HepG2 (cell line): ENCODE results near the gene CIAO3. TPM values are rescaled to one million over a fixed set of nuclear protein-coding genes. Genes with fewer than 3 reads are reported as not detected.
A peak's percentile ranks its signal among the peaks of the same experiment; 100 is the strongest.

Experiments
- ADNP ChIP-seq: sonication (generic); formaldehyde crosslinking; IDR thresholded peaks from 2 replicates; pipeline ENCODE4 v1.4.0; 2020; ENCODE audit warnings: missing genetic modification reagents
- CREM ChIP-seq, 2 experiments: sonication (generic) in 1 of 2; formaldehyde crosslinking in 1 of 2; IDR thresholded peaks; 2 replicates each; pipeline versions ENCODE4 v1.4.0 to v1.6.1; 2016 to 2020; ENCODE audit warnings: antibody characterized with exemption in 1 of 2, mild to moderate bottlenecking in 1 of 2, missing genetic modification reagents in 1 of 2
- DR1 ChIP-seq: sonication (generic); formaldehyde crosslinking; IDR thresholded peaks from 2 replicates; pipeline ENCODE4 v1.8.0; 2021; ENCODE audit warnings: mild to moderate bottlenecking, missing genetic modification reagents, inconsistent platforms
- IKZF4 ChIP-seq: sonication (generic); formaldehyde crosslinking; IDR thresholded peaks from 2 replicates; pipeline ENCODE4 v1.5.1; 2020; ENCODE audit warnings: borderline replicate concordance, mild to moderate bottlenecking, low read depth, missing genetic modification reagents; ENCODE audit errors: not compliant biosample characterization
- JUND ChIP-seq: sonication (generic); formaldehyde crosslinking; IDR thresholded peaks from 2 replicates; pipeline ENCODE4 v1.8.0; 2022; ENCODE audit warnings: mild to moderate bottlenecking, missing genetic modification reagents
- MAF1 ChIP-seq: sonication (generic); formaldehyde crosslinking; IDR thresholded peaks from 2 replicates; pipeline ENCODE4 v1.5.0; 2020; ENCODE audit warnings: missing genetic modification reagents, borderline replicate concordance
- NAIF1 ChIP-seq: sonication (generic); formaldehyde crosslinking; IDR thresholded peaks from 2 replicates; pipeline ENCODE4 v1.5.0; 2020; ENCODE audit warnings: mild to moderate bottlenecking, missing genetic modification reagents, borderline replicate concordance
- PAXIP1 ChIP-seq: sonication (generic); formaldehyde crosslinking; conservative IDR thresholded peaks from 2 replicates; pipeline ENCODE4 v1.4.0; 2020; ENCODE audit warnings: mild to moderate bottlenecking, missing genetic modification reagents, moderate library complexity
- RARA ChIP-seq: IDR thresholded peaks from 2 replicates; pipeline ENCODE4 v1.6.1; 2016; ENCODE audit warnings: missing genetic modification reagents, missing compliant biosample characterization
- RFX3 ChIP-seq: IDR thresholded peaks from 2 replicates; pipeline ENCODE4 v1.6.1; 2016; ENCODE audit warnings: missing biosample characterization, missing genetic modification reagents
- ZNF350 ChIP-seq: sonication (generic); formaldehyde crosslinking; IDR thresholded peaks from 2 replicates; pipeline ENCODE4 v1.4.0; 2020; ENCODE audit warnings: mild to moderate bottlenecking, low read depth, missing genetic modification reagents, borderline replicate concordance
- polyA plus RNA-seq, 8 experiments: library from polyadenylated mRNA; depleted of rRNA in 3 of 8; stranded (reverse) in 7 of 8; unstranded in 1 of 8; fragments of >200 nt; fragmentation: Illumina TruSeq in 4 of 8; extraction: Trizol in 4 of 8; gene quantifications; 2 replicates each; pipeline versions ENCODE4 v1.2.1 to v1.2.3, GENCODE V29; 2011 to 2016; ENCODE audit warnings: low read depth in 4 of 8, missing spikeins in 1 of 8, mixed read lengths in 1 of 8; ENCODE audit not compliant: insufficient read depth in 1 of 8
- total RNA-seq, 5 experiments: library from RNA; depleted of rRNA; stranded (reverse); fragments of >200 nt; fragmentation: Illumina TruSeq; extraction: Trizol; gene quantifications; 2 replicates each; pipeline ENCODE4 v1.2.3, GENCODE V29; 2016; ENCODE audit warnings: low read depth in 1 of 5
- TF ChIP-seq, protein P1 (sequence below): IDR thresholded peaks from 2 replicates; pipeline ENCODE4 v1.6.1; 2016
- TF ChIP-seq, protein P2 (sequence below): IDR thresholded peaks from 2 replicates; pipeline ENCODE4 v1.4.0; 2020; ENCODE audit warnings: mild to moderate bottlenecking, missing genetic modification reagents

Gene CIAO3
- total and polyA plus RNA-seq, 2 of the 13 experiments (the other 11 are each of a cell fraction or from before 2014, with no cell fraction given), result 21.7 to 25.0 TPM

DNA sequence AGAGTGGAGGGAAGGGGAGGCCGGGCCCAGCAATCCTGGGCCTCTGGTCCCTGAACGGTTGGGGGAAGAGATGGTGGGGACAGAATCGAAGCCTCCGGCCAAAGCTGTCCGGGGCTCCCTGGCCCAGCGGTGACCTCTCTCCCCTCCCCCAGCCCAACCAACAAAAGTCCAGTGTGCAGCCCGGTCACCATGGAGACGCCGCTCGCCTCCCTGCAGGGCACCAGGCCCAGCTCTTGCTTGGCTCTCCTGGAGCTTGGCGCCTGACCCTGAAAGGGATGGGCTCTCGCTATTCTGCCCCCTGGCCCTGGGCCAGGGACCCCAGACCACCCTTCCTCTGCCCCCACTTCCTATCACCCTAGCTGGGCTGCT, 24.6 kb downstream of the CIAO3 start (continued):
- TF ChIP-seq IKZF4 (CRISPR knock-in tag), result peak; percentile 46
- TF ChIP-seq RARA (CRISPR knock-in tag), result peak; percentile 92
- peak; percentile 48 for TF ChIP-seq PAXIP1
- TF ChIP-seq MAF1 (CRISPR knock-in tag), result no peak
- no peak for TF ChIP-seq CREM (IDR thresholded peaks at IDR 0.05)
- no peak for TF ChIP-seq CREM (CRISPR knock-in tag; IDR thresholded peaks at IDR 0.05)
- TF ChIP-seq ADNP, result no peak
- TF ChIP-seq, protein P1, sequence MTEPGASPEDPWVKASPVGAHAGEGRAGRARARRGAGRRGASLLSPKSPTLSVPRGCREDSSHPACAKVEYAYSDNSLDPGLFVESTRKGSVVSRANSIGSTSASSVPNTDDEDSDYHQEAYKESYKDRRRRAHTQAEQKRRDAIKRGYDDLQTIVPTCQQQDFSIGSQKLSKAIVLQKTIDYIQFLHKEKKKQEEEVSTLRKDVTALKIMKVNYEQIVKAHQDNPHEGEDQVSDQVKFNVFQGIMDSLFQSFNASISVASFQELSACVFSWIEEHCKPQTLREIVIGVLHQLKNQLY (CRISPR knock-in tag), result no peak
- peak; percentile 32; the same call in 1 of the 2 replicates for TF ChIP-seq ZNF350
- TF ChIP-seq NAIF1 (CRISPR knock-in tag), result no peak
- TF ChIP-seq, protein P2, sequence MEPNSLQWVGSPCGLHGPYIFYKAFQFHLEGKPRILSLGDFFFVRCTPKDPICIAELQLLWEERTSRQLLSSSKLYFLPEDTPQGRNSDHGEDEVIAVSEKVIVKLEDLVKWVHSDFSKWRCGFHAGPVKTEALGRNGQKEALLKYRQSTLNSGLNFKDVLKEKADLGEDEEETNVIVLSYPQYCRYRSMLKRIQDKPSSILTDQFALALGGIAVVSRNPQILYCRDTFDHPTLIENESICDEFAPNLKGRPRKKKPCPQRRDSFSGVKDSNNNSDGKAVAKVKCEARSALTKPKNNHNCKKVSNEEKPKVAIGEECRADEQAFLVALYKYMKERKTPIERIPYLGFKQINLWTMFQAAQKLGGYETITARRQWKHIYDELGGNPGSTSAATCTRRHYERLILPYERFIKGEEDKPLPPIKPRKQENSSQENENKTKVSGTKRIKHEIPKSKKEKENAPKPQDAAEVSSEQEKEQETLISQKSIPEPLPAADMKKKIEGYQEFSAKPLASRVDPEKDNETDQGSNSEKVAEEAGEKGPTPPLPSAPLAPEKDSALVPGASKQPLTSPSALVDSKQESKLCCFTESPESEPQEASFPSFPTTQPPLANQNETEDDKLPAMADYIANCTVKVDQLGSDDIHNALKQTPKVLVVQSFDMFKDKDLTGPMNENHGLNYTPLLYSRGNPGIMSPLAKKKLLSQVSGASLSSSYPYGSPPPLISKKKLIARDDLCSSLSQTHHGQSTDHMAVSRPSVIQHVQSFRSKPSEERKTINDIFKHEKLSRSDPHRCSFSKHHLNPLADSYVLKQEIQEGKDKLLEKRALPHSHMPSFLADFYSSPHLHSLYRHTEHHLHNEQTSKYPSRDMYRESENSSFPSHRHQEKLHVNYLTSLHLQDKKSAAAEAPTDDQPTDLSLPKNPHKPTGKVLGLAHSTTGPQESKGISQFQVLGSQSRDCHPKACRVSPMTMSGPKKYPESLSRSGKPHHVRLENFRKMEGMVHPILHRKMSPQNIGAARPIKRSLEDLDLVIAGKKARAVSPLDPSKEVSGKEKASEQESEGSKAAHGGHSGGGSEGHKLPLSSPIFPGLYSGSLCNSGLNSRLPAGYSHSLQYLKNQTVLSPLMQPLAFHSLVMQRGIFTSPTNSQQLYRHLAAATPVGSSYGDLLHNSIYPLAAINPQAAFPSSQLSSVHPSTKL (CRISPR knock-in tag), result no peak
- no peak for TF ChIP-seq JUND (CRISPR knock-in tag)
- TF ChIP-seq DR1 (CRISPR knock-in tag), result no peak
- peak; percentile 80 for TF ChIP-seq RFX3 (CRISPR knock-in tag)
